ENCODE measurements around the gene RPL9.

Gene RPL9

GRCh38 chr4:39467464-39467863 is 8.7 kb upstream of the RPL9 start:
- no peak overlapping the region for H3K4me3 ChIP-seq (ENCODE audit: low read depth, low read length)

DNA sequence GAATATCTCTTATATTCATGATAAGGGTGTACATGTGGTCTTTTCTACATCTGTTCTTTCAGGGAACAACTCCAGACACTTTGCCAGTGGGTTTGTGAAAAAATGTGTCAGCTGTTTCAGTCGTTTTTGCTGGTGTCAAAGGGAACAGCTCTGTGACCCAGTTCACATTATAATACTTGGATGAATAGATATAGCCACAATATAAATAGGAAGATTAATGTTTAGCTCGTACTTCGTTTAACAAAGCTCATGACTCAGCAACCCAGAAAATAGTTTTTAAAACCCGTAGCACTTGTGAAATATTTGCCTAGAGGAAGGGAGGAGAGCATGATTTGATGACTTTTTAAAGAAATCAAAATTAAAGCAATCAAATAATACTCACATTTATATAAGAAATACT is 8.0 kb upstream of the RPL9 start:
- H3K4me3 ChIP-seq (ENCODE audit: low read depth, low read length): no peak overlapping the region

DNA sequence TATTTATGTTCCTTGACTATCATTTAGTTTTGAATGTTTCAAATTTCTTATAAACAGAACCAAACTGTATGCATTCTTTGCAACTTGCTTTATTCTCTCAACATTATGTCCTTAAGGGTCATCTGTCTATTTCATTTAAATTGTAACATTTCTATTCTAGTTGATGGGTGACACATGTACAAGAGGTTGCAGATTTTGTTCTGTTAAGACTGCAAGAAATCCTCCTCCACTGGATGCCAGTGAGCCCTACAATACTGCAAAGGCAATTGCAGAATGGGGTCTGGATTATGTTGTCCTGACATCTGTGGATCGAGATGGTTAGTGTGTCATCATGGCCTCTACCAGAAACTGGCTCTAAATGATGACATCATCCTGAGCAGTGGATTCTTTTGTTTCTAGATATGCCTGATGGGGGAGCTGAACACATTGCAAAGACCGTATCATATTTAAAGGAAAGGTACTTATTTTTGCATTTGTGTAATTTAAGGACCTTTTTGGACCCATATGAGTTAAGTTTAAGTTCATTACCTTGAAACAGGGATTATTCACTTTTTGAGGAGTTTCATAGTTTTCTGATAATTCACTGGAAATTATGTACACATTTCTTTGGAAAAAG is 6.3 kb upstream of the RPL9 start:
- H3K4me3 ChIP-seq (ENCODE audit: low read depth, low read length): no peak overlapping the region

DNA sequence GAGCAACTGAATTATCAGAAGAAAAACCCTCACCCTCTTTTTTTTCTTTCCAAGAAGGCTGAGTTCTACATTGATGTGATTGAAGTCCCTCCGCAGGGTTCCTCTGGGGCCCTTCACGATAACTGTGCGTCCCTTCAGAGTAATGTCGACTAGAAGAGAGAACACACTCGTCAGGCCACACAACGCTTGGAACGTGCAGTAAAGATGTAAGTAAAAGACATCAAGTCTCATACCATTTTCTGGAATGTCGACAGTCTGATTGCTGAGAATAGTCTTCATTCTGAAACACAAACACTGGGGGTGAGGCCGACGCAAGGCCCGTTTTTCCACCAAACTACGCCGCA is 589 bp downstream of the RPL9 start:
- H3K4me3 ChIP-seq (ENCODE audit: low read depth, low read length): peak overlapping the region; percentile 99

- peak overlapping the region; percentile 99 for H3K4me3 ChIP-seq (ENCODE audit: low read depth, low read length)
Observed at GRCh38 chr4:39456946-39457763, 1.6 kb downstream of the RPL9 start.

GRCh38 chr4:39455486-39455885 is 3.2 kb downstream of the RPL9 start:
- H3K4me3 ChIP-seq (ENCODE audit: low read depth, low read length): no peak overlapping the region

GRCh38 chr4:39453738-39454137 is 5.0 kb downstream of the RPL9 start:
- no peak overlapping the region for H3K4me3 ChIP-seq (ENCODE audit: low read depth, low read length)

- H3K4me3 ChIP-seq (ENCODE audit: low read depth, low read length): no peak overlapping the region
Observed at GRCh38 chr4:39452860-39453587, 5.7 kb downstream of the RPL9 start.

GRCh38 chr4:39452153-39452859 is 6.4 kb downstream of the RPL9 start:
- no peak overlapping the region for H3K4me3 ChIP-seq (ENCODE audit: low read depth, low read length)

DNA sequence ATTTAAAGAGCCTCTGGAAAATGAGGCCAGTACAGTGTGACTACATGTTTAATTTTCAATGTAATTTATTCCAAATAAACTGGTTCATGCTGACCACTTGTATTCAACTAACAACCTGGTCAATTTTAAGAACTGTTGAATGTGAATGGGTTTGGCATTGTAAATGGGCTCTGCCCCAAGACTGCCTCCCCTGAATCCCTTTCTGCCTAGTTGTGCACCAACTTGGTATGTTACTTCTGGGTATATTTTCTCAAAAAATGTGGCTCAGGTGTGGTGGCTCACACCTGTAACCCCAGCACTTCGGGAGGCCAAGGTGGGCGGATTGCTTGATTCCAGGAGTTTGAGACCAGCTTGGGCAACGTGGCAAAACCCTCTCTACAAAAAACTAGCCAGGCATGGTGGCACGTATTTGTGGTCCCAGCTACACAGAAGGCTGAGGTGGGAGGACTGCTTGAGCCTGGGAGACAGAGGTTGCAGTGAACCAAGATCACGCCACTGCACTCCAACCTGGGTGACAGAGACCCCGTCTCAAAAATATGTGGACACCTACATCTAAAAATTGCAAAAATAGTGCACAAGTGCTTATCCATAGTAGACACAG is 7.2 kb downstream of the RPL9 start:
- no peak overlapping the region for H3K4me3 ChIP-seq (ENCODE audit: low read depth, low read length)

DNA sequence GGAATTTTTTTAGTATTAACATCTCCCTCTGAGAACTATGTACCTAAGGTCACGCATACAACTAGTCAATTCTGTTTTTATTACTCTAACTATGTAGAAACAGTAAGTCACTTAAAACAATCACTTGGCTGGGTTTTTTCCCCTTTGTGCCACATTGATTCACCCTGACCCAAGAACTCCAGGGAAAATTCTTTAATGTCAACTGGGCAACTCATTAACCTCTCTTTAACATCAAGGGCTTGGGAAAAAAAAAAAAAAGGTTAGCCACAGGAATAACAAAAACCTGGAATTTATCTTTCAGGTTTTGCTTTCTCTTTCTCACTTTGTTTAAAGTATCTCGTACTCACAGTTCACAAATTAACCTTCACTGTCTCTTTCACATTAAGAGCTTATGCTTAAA is 8.1 kb downstream of the RPL9 start:
- H3K4me3 ChIP-seq (ENCODE audit: low read depth, low read length): no peak overlapping the region

DNA sequence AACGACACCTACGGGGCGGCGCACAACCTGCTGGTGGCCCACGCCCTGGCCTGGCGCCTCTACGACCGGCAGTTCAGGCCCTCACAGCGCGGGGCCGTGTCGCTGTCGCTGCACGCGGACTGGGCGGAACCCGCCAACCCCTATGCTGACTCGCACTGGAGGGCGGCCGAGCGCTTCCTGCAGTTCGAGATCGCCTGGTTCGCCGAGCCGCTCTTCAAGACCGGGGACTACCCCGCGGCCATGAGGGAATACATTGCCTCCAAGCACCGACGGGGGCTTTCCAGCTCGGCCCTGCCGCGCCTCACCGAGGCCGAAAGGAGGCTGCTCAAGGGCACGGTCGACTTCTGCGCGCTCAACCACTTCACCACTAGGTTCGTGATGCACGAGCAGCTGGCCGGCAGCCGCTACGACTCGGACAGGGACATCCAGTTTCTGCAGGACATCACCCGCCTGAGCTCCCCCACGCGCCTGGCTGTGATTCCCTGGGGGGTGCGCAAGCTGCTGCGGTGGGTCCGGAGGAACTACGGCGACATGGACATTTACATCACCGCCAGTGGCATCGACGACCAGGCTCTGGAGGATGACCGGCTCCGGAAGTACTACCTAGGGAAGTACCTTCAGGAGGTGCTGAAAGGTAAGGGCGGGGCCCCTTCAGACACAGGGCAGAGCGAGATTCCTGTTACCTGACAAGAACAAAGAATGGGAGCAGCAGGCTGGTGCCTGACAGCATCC is 11.7 kb downstream of the RPL9 start:
- H3K4me3 ChIP-seq (ENCODE audit: low read depth, low read length): peak overlapping the region; percentile 60

- peak overlapping the region; percentile 60 for H3K4me3 ChIP-seq (ENCODE audit: low read depth, low read length)
Observed at GRCh38 chr4:39446483-39446841, 12.3 kb downstream of the RPL9 start.

- H3K4me3 ChIP-seq (ENCODE audit: low read depth, low read length): no peak overlapping the region
Observed at GRCh38 chr4:39442998-39443397, 15.7 kb downstream of the RPL9 start.

DNA sequence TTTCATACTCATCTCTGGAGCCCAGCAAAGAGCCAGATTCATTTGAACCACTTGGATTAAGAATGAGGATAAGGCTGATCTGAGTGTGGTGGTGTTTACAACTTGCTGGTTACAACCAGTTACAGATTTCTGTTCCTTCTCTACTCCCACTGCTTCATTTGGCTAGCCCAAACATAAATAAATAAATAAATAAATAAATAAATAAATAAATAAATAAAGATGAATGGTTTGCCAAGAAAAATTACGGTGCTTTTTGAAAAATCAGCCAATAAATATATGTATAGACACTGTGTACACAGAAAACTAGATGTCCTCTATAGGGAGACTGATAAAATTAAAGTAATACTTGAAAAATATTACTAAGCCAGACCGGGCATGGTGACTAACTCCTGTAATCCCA is 17.1 kb downstream of the RPL9 start:
- H3K4me3 ChIP-seq (ENCODE audit: low read depth, low read length): no peak overlapping the region

- H3K4me3 ChIP-seq (ENCODE audit: low read depth, low read length): no peak overlapping the region
Observed at GRCh38 chr4:39435659-39436563, 22.8 kb downstream of the RPL9 start.

DNA sequence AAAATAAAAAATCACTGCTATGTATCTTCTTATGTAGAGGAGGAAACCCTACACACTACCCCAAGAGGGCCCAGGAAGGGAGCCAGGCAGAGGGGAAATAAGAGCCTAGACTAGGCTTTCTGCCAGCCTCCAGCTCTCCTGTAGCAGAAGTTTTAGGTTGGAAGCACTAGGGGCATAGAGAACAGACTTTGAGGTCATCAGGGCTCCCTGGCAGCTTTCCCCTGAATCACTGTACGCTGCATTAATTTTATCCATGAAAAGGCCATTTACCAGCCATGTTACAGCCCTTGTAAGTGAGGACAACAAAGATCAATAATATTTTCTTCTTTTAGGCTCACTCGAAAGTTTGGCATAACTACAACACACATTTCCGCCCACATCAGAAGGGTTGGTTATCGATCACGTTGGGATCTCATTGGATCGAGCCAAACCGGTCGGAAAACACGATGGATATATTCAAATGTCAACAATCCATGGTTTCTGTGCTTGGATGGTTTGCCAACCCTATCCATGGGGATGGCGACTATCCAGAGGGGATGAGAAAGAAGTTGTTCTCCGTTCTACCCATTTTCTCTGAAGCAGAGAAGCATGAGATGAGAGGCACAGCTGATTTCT is 24.7 kb downstream of the RPL9 start:
- H3K4me3 ChIP-seq (ENCODE audit: low read depth, low read length): no peak overlapping the region

DNA sequence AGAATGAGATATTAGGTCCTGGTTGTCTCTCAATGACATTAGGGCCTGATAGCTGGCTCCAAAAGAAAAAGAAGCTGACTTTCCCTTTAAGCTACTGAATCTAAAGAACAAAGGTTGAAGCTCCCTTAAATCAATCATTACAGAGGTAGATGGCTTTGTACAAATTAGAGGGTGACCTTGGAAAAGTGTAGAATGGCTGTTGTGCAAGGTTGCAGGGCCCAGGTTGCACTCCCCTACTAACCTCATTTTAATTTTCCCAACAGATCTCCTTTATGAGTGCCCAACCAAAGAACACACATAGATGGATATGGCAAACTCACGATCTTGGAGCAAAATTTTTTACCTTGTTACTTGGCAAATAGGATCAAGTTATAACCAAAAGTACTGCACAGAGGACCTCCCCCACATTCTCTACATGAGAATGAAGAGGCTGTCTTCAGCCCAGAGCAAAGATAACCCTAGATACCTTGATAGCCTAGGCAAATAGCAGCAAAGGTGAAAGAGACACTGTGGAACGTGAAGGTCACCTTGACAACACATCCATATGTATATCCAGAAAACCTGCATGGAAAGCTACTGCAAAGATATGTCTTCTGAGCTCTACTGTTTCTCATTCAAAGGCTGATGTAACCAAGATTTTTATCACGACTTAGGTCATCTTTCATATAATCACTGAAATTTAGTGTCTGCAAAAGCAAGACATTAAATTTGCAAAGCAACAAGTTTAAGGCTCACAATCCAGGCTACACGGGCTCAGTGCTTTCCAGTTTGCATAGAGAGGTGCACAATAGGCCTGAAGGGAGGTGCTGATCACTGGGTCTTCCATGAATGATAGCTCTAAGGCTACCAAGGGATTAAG is 29.0 kb downstream of the RPL9 start:
- no peak overlapping the region for H3K4me3 ChIP-seq (ENCODE audit: low read depth, low read length)

All from iPS-11a (cell line).